ENCODE results near the gene C11orf21.

C11orf21 gene

GRCh38 chr11:2296913-2297622 lies 4.7 kb downstream of the C11orf21 start:
- no peak for DNase-seq (ENCODE audit: low spot score)
- no peak for TF ChIP-seq CTCF (IDR thresholded peaks at IDR 0.05; ENCODE audit: borderline replicate concordance, control extremely low read depth, extremely low read depth, insufficient read depth, missing control alignments)
- in situ Hi-C loops (cut with MboI; ENCODE audit: low sequenced_read_pairs, unreplicated experiment), result no loop called here

GRCh38 chr11:2295971-2296912 lies 5.5 kb downstream of the C11orf21 start:
- in situ Hi-C loops (cut with MboI; ENCODE audit: low sequenced_read_pairs, unreplicated experiment), result no loop called here
- DNase-seq (ENCODE audit: low spot score), result no peak
- no peak for TF ChIP-seq CTCF (IDR thresholded peaks at IDR 0.05; ENCODE audit: borderline replicate concordance, control extremely low read depth, extremely low read depth, insufficient read depth, missing control alignments)

- in situ Hi-C loops (cut with MboI; ENCODE audit: low sequenced_read_pairs, unreplicated experiment), result no loop called here
- DNase-seq (ENCODE audit: low spot score), result no peak
- no peak for TF ChIP-seq CTCF (IDR thresholded peaks at IDR 0.05; ENCODE audit: borderline replicate concordance, control extremely low read depth, extremely low read depth, insufficient read depth, missing control alignments)
Observed at GRCh38 chr11:2294926-2295290, 6.8 kb downstream of the C11orf21 start.

- no peak for TF ChIP-seq CTCF (IDR thresholded peaks at IDR 0.05; ENCODE audit: borderline replicate concordance, control extremely low read depth, extremely low read depth, insufficient read depth, missing control alignments)
- no peak for DNase-seq (ENCODE audit: low spot score)
- in situ Hi-C loops (cut with MboI; ENCODE audit: low sequenced_read_pairs, unreplicated experiment), result no loop called here
Observed at GRCh38 chr11:2293984-2294925, 7.5 kb downstream of the C11orf21 start.

GRCh38 chr11:2293531-2293971 lies 8.2 kb downstream of the C11orf21 start:
- no peak for TF ChIP-seq CTCF (IDR thresholded peaks at IDR 0.05; ENCODE audit: borderline replicate concordance, control extremely low read depth, extremely low read depth, insufficient read depth, missing control alignments)
- in situ Hi-C loops (cut with MboI; ENCODE audit: low sequenced_read_pairs, unreplicated experiment), result no loop called here
- no peak for DNase-seq (ENCODE audit: low spot score)

- DNase-seq (ENCODE audit: low spot score), result no peak
- in situ Hi-C loops (cut with MboI; ENCODE audit: low sequenced_read_pairs, unreplicated experiment), result no loop called here
Observed at GRCh38 chr11:2290351-2290841, 11.3 kb downstream of the C11orf21 start.

More at GRCh38 chr11:2290351-2290841, 11.3 kb downstream of the C11orf21 start:
- TF ChIP-seq CTCF (IDR thresholded peaks at IDR 0.05; ENCODE audit: borderline replicate concordance, control extremely low read depth, extremely low read depth, insufficient read depth, missing control alignments), result no peak
